CD4-positive, alpha-beta T cell treated with Interleukin-15 for 4 hours (primary cell): ENCODE data around the gene POU2F1.
A peak's percentile ranks its signal among the peaks of the same experiment; 100 is the strongest.

ENCODE experiments used
- DNase-seq: peaks from one replicate; pipeline ENCODE4 v3.0.0-alpha.2; 2020; ENCODE audit warnings: low spot score

Gene POU2F1

DNA sequence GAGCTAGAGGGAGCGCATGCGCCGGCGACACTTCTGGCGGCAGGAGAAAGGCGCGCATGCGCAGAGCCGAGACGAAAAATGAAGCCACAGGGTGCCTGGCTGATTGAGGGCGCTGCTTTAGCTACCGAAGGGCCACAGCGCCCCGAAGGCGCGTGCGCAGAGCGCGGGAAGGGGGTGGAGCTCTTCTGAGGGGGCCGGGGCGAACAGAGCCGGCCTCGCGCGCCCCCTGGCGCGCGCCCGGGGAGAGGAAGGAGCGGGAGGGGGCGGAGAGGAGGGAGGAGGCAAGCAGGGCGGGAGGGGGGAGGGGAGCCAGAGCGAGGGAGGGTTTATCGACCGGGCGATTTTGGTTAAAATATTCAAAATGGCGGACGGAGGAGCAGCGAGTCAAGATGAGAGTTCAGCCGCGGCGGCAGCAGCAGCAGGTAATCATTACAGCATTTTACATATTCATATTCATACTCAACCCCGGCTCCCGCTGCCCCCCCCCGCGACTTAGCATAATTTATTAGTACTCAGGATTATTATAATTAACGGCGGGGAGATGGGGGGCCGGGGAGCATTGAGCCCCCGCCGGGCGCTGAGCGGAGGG lies at the start of gene POU2F1:
TSS of gene POU2F1 (plus strand) at position 350 of the 589 bp plus-strand sequence. CDS start at position 362, 12 bp downstream.
- peak; percentile 99 for DNase-seq

DNA sequence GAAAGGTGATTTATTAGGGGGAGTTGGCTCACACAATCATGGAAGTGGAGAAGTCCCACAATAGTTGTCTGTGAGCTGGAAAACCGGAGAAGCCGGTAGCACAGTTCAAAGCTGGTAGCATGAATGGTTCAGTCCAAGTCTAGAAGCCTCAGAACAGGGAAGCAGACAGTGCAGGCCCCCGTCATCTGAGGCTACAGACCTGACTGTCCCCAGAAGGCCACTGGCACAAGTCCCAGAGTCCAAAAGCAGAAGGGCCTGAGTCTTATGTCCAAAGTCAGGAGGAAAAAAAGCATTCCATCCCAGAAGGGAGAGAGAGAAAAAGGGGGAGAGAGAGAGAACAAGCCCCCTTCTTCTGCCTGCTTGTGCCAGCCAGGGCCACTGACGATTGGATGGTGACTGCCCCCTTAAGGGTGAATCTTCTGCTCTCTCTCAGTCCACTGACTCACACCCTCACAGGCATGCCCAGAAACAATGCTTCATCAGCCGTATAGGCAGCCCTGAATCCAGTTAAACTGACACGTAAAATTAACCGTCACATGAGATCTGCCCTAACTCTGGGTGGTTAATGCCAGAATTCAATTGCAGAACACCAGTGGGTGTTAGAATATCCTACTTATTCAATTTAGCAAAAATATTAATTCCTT lies 49.3 kb upstream of the POU2F1 start:
- no peak for DNase-seq

DNA sequence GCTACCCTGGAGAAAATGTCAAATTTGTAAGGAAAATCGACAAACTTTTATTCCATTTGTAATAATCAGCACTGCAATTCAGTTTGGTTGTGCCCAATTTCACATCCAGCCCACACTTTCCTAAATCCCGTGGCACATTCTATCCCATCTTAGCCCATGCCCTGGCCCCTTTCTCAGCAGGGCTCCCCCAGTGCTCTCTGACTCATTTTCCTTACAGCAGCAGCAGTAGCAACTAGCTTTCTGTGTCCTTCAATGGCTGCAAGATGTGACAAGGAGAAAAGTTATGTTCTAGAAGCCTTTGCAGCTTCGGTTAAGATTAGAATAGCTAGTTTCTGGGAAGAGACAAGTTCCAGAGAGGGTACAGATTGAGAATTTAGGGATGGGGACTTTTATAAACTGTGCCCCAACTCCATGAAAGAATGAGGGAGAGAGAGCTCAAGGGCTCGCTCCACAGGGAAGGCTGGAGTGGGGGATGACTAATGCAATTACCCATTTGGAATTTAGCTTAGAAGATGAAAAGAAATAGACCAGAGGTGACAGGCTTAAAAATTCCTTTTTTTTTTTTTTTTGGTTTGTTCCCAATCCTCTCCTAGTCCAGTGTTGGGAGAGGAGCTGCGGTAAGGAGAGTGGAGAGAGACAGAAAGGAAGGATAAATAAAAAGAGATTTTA lies 47.0 kb upstream of the POU2F1 start:
- DNase-seq = no peak

- DNase-seq = no peak
Measured at GRCh38 chr1:167175901-167176300, 44.8 kb upstream of the POU2F1 start.

- DNase-seq = no peak
Measured at GRCh38 chr1:167178831-167179230, 41.9 kb upstream of the POU2F1 start.

- DNase-seq = no peak
Measured at GRCh38 chr1:167182571-167183320, 37.9 kb upstream of the POU2F1 start.

- no peak for DNase-seq
Measured at GRCh38 chr1:167184081-167184480, 36.6 kb upstream of the POU2F1 start.

- no peak for DNase-seq
Measured at GRCh38 chr1:167185062-167185461, 35.6 kb upstream of the POU2F1 start.

DNA sequence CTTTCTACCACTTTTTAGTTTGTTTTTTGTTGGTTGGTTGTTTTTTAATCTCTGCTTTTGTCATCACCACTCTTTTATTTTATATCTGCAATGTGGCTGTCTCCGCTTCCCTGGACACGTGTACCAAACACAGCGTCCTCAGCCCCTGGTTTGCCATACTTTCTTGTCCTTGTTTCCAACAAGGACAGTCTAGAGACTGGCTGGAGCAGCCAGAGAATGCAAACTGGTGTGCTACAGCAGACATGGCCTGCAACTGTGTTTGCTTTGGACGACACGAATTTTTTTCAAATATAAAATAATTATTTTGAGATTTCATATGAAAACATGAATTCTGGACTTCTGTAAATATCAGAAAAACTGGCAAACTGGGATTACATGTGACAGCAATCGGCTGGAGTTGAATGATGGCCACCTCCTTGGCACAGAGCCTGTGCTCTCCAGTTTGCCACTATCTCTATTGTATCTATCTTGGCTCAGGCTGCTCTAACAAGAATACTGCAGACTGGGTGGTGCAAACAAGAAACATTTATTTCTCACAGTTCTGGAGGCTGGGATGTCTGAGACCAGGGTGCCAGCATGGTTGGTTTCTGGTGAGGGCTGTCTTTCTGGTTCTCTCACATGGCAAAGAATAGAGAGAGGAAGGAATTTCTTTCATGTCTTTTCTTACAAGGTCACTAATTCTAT lies 34.6 kb upstream of the POU2F1 start:
- DNase-seq = no peak

DNA sequence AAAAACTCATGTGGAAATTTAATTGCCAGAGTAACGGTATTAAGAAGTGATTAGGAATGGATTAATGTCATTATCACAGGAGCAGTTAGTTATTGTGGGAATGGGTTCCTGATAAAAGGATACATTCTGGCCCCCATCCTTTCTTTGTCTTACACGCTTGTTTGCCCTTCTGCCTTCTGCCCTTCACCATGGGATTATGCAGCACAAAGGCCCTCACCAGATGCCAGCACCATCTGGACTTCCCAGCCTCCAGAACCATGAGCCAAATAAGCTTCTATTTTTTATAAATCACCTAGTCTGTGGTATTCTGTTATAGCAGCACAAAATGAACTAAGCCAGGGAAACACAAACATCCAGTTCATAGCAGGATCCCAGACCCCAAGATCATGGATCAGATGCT lies 33.9 kb upstream of the POU2F1 start:
- no peak for DNase-seq

DNA sequence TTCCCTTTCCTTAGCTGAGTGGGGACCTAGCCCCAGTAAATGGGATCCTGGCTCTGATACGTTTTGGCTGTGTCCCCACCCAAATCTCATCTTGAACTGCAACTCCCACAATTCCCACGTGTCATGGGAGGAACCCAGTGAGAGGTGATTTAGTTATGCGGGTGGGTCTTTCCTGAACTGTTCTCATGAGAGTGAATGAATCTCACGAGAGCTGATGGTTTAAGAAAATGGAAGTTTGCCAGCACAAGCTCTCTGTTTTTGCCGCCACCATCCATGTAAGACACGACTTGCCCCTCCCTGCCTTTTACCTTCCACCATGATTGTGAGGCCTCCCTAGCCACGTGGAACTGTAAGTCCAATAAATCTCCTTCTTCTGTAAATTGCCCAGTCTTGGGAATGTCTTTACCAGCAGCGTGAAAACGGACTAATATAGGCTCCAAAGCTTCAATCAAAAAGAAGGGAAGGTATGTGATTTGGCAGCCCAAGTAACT lies 29.9 kb upstream of the POU2F1 start:
- no peak for DNase-seq

DNA sequence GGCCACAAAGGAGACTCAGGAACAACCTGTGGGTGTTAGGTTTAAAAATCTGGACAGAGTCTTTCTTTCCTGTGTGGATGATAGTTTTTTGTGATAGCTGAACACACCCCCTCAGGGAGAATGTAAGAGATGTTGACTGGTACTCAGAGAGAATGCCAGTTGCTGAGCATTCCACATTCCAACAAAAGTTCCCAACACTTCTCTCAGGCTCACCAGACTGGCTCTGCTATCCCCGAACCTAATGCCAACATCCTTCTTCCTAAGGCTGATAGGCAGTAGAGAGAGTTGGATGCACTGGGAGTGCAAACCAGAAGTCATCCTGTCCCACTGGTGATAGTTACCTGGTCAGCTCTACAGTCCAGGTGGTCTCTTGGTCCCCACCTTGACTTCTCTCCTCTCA lies 28.7 kb upstream of the POU2F1 start:
- no peak for DNase-seq

DNA sequence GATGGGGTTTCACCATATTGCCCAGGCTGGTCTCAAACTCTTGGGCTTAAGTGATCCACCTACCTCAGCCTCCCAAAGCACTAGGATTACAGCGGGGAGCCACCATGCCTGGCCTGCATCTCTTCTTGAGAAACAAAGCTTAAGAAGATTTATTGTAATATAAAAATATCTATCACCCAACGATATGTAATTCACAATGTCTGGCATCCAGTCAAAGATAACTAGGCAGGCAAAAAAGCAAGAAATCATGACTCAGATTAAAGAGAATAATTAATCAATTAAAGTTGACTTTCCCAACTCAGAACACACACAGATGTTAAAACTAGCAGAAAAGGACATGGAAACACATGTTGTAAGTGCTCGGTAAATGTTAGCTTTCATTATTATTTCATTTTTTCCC lies 26.5 kb upstream of the POU2F1 start:
- no peak for DNase-seq

DNA sequence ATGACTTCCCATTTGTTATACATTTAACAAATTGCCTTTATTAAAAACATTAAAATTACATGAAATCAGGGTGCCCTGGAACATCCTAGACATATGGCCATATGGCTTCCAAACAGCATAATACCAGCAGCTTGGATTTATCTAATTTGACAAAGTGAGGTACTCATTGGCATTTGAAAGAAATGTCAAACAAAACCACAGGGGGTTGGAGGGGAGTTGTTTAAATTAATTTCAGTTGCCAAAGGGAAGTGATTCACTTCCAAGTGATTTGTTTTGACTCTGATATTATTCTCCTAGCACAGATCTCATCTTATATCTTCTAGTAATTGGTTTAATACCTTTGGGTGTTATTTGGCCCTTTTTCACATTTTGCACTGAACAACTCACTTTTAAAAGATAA lies 24.5 kb upstream of the POU2F1 start:
- DNase-seq = no peak

DNA sequence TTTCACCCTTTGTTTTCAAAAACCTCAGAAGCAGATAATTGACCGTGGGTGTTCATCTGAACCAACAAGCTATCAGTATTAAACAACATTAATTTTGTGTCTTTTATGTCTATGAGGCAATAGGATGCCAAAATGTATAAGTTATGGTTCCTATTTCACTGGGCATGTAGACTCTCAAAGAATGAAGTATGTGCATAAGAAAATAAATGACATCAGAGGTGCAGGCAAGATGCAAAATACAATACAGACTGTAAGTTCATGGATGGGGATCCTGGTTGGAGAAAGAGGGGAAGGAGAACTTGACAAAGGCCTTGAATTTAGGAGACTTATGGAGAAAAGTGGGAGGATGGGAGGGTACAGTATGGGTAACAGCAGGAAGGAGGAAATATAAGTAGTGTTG lies 23.4 kb upstream of the POU2F1 start:
- DNase-seq = no peak

DNA sequence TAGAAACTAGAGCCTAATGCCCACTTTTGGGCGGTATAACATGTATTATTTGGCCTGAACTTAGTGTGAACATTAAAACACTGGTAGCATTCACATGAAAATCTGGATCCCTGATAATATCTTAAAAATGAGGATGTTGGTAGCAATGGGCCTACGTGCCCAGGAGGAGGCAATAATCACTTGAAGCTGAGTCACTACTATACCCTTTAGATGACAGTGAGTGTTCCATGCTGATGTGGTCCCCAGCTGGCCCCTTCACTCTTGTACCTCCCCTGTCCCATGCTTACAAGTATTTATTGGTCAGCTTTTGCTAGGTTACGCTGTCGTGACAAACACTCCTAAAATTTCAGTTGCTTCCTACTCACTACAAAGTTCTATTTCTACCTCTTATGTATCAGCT lies 23.0 kb upstream of the POU2F1 start:
- DNase-seq = no peak

- no peak for DNase-seq
Measured at GRCh38 chr1:167198518-167199133, 22.1 kb upstream of the POU2F1 start.

DNA sequence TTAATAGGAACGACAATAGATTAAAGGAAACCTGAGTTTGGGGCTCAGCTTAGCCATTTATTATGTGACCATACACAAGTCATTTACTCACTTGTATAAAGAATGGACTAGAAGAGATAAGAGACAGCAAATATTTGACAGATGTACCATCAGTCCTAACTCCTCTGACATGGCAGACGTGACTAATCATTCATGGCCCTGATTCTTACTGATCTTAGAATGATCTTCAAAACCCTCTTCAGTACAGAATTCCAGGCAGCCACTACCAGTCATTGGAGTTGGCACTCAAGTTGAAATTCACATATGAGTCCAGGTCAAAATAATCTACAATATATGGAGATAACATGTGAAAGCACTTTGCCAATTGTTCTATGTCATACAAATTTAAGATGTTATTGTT lies 21.0 kb upstream of the POU2F1 start:
- DNase-seq = no peak

- DNase-seq = no peak
Measured at GRCh38 chr1:167200272-167200671, 20.4 kb upstream of the POU2F1 start.

- no peak for DNase-seq
Measured at GRCh38 chr1:167200749-167201148, 19.9 kb upstream of the POU2F1 start.

GRCh38 chr1:167202049-167202448 lies 18.6 kb upstream of the POU2F1 start:
- DNase-seq = no peak
